GM12892 (cell line): ENCODE measurements around the gene CCDC71. TPM values are rescaled to one million over a fixed set of nuclear protein-coding genes. Genes with fewer than 3 reads are reported as not detected.

Experiments used
- DNase-seq: peaks from one replicate; pipeline ENCODE4 v3.0.0; 2011; ENCODE audit not compliant: insufficient read length
- FAIRE-seq: peaks from 2 replicates; lab custom pipeline; 2011; peaks lifted over from hg19 to GRCh38; lab: Jason Lieb, UNC
- POLR2A ChIP-seq: IDR thresholded peaks from 2 replicates; pipeline ENCODE4 v1.6.1; 2011; ENCODE audit warnings: low read depth, low read length, control low read depth
- POLR2AphosphoS5 ChIP-seq: IDR thresholded peaks from 2 replicates; pipeline ENCODE4 v1.6.1; 2011; ENCODE audit warnings: low read depth, low read length, control low read depth
- TAF1 ChIP-seq: IDR thresholded peaks from 2 replicates; pipeline ENCODE4 v1.6.1; 2011; ENCODE audit warnings: low read depth, mild to moderate bottlenecking, control low read depth, low read length, borderline replicate concordance
- polyA plus RNA-seq: library from polyadenylated mRNA; unstranded; fragments of >200 nt; gene quantifications from one replicate; pipeline ENCODE4 v1.2.1, GENCODE V29; 2012; ENCODE audit warnings: missing spikeins, inconsistent platforms; ENCODE audit not compliant: missing spikeins

Gene CCDC71
- 15.7 TPM for polyA plus RNA-seq

DNA sequence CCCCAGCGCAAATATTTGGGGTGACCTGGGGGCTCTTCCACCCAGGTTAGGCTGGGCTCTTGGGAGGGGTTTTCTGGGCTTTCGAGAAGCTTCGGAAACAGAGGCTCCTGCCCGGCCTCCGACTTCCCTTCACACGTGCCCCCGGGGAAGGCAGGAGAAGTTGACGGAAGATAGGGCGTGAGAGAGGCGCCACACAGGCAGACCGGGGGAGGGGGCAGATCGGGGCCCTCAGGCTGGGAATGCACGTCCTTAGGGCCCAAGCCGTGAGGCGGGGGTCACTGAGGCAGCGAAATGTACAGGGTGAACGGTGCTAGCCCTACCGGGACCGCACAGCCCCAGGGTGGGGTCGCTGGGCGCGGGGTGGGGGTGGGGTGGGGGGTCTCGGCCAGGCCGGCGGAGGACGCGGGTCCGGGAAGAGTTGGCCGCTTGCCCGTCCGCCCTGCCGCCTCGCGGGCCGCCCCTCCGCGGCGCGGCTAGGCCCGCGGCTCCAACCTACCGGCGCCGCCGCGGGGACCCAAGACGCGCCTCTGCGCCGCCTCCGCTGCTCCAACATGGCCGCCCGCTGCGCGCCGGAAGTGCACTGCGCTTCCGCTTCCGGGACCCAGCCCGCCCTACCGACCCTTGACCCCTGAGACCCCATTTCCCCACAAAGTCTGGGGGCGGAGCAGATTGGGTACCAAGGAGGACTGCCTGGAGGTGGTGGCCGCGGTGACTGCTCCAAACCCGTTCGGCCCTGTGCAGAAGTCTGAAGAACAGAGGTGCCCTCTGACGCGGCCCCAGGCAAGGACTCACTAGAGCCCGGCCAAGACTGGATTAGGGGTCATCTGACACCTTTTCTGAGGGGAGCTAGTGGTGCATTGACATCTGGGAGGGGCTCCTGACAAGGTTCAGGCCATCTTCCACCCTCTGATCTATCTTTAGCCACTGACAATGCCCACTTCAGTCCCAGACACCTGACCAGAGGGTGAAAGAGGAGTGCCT lies at the start of gene CCDC71:
TSS of gene CCDC71 (minus strand) at position 561 of the 981 bp plus-strand sequence. CDS start 2,123 bp downstream, outside the sequence.
- TF ChIP-seq POLR2AphosphoS5 = peak; percentile 85
- peak; percentile 84 for TF ChIP-seq POLR2A
- TF ChIP-seq TAF1 = peak; percentile 58; the same call in 1 of the 2 replicates
- DNase-seq (peak; percentile 90), FAIRE-seq (peak; percentile 99)

GRCh38 chr3:49213998-49214397 lies 47.9 kb upstream of the CCDC71 start:
- no peak for DNase-seq
- TF ChIP-seq POLR2A (no peak), TAF1 (no peak), POLR2AphosphoS5 (no peak)
- FAIRE-seq = no peak

DNA sequence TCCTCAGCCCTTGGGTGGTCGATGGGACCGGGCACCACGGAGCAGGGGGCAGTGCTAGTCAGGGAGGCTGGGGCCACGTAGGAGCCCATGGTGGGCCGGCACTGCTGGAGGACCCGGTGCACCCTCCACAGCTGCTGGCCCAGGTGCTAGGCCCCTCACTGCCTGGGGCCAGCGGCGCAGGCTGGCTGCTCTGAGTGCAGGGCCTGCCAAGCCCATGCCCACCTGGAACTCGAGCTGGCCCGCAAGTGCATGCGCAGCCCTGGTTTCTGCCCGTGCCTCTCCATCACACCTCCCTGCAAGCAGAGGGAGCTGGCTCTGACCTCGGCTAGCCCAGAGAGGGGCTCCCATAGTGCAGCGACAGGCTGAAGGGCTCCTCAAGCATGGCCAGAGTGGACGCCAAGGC lies 47.4 kb upstream of the CCDC71 start:
- TF ChIP-seq TAF1 = no peak
- FAIRE-seq (no peak), DNase-seq (no peak)

DNA sequence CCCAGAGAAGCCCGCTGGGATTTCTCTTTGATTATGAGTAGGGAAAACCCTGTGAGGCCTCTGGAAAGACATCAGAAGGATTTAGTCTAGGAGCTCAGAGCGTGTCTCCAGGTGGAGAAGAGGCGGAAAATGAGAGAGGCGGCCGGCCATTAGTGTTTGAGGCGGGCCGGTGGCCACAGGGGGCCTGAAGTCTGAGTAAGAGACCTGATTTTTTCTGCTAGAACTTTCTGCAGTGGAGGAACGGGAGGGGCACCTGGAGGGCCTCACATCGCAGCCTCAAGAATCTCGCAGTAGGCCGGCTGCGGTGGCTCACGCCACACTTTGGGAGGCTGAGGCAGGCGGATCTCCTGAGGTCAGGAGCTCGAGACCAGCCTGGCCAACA lies 33.8 kb upstream of the CCDC71 start:
- FAIRE-seq = no peak
- no peak for DNase-seq
- TF ChIP-seq TAF1 = no peak
- no peak for TF ChIP-seq POLR2A
- no peak for TF ChIP-seq POLR2AphosphoS5

DNA sequence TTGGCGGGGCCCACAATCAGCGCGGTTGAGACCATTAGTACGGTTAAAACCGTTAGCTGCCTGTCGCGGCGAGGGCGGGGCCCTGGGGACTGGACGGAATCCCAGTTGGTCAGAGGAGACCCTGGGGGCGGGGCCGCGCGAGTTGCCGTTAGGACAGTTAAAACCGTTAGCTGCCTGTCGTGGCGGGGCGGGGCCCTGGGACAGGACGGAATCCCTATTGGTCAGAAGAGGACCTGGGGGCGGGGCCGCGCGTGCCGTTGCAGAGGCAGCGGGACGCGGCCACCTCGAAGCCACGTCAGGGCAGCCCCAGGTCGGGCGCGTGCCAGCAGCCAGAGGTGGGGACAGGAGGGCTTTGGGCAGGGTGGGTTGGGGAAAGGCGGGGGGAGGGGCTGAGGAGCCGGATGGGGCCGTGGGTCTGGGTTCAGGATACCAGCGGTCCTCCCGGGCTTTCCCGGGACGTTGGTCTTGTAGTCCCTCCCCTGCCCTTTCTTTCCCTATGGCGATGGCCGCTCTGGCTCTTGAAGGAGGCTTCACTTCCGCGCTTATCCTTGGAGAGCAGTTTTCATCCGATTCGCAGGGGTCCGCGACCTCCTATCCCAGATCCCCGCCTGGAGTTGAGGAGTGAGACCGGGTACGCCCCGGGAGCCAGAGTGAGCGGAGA lies 33.2 kb upstream of the CCDC71 start:
- DNase-seq (no peak), FAIRE-seq (no peak)
- TF ChIP-seq POLR2AphosphoS5 = no peak
- no peak for TF ChIP-seq TAF1
- no peak for TF ChIP-seq POLR2A

- FAIRE-seq = no peak
- no peak for DNase-seq
- TF ChIP-seq POLR2A (no peak), TAF1 (no peak), POLR2AphosphoS5 (no peak)
Observed at GRCh38 chr3:49198611-49199230, 32.6 kb upstream of the CCDC71 start.

- FAIRE-seq (no peak), DNase-seq (no peak)
- TF ChIP-seq POLR2AphosphoS5 (no peak), TAF1 (no peak), POLR2A (no peak)
Observed at GRCh38 chr3:49198161-49198560, 32.0 kb upstream of the CCDC71 start.

GRCh38 chr3:49191741-49192140 lies 25.6 kb upstream of the CCDC71 start:
- no peak for TF ChIP-seq POLR2A
- no peak for TF ChIP-seq TAF1
- TF ChIP-seq POLR2AphosphoS5 = no peak
- FAIRE-seq (no peak), DNase-seq (no peak)

DNA sequence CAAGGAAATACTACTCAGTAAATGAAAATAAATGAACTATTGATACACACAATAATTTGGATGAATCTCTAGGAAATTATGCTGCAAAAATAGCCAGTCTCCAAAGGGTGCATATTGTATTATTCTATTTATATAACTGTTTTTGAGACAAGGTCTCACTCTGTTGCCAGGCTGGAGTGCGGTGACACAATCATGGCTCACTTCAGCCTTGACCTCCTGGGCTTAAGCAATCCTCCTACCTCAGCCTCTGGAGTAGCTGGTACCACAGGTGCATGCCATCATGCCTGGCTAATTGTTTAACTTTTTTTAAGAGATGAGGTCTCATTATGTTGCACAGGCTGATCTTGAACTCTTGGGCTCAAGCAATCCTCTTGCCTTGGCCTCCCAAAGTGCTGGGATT lies 17.7 kb upstream of the CCDC71 start:
- DNase-seq = no peak
- FAIRE-seq = no peak
- no peak for TF ChIP-seq POLR2A
- TF ChIP-seq TAF1 = no peak
- TF ChIP-seq POLR2AphosphoS5 = no peak

DNA sequence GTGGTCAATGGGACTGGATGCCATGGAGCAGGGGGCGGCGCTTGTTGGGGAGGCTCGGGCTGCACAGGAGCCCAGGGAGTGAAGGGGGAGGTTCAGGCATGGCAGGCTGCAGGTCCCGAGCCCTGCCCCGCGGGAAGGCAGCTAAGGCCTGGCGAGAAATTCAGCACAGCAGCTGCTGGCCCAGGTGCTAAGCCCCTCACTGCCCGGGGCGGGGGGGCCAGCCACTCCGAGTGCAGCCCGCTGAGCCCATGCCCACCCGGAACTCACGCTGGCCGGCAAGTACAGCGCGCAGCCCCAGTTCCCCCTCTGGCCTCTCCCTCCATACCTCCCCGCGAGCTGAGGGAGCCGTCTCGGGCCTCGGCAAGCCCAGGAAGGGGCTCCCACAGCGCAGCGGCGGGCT lies 16.6 kb upstream of the CCDC71 start:
- FAIRE-seq (no peak), DNase-seq (no peak)
- TF ChIP-seq TAF1 (no peak), POLR2AphosphoS5 (no peak), POLR2A (no peak)

- TF ChIP-seq TAF1 (no peak), POLR2AphosphoS5 (no peak), POLR2A (no peak)
- FAIRE-seq (no peak), DNase-seq (no peak)
Observed at GRCh38 chr3:49181351-49181750, 15.2 kb upstream of the CCDC71 start.

GRCh38 chr3:49180116-49180515 lies 14.0 kb upstream of the CCDC71 start:
- DNase-seq (no peak), FAIRE-seq (no peak)
- TF ChIP-seq POLR2AphosphoS5 = no peak
- TF ChIP-seq POLR2A = no peak
- no peak for TF ChIP-seq TAF1
